ENCODE results near the gene LRSAM1. TPM values are rescaled to one million over a fixed set of nuclear protein-coding genes. Genes with fewer than 3 reads are reported as not detected.

LRSAM1 gene
- total RNA-seq, 4 donors from 2014 or later: 13.7 to 19.6 (median 16.3) TPM

GRCh38 chr9:127520941-127521918, 69.9 kb downstream of the LRSAM1 start:
- WGBS, 2 donors: 50 to 51% methylated on average over 13 to 14 of the region's 20 CpGs
- Histone ChIP-seq H3K9me3 (no peaks in the 10 kb centered on the region), H3K4me1 (peaks cover 22 to 42% of the 10 kb centered on the region in 2 donors), H3K36me3 (peaks cover 45 to 55% of the 10 kb centered on the region in 2 donors), H3K27ac (peak overlapping the region; percentile 77 to 90 (median 80)), H3K27me3 (no peaks in the 10 kb centered on the region), H3K4me3 (replicated peaks in 1 of 3) (no peak overlapping the region)
- DNase-seq: peak in 1 of 2 donors; percentile 39
- TF ChIP-seq CTCF (IDR thresholded peaks at IDR 0.05) (no peak), POLR2A (IDR thresholded peaks at IDR 0.05) (no peak)
- intact Hi-C loops (cut with DNase I): no loop called here

GRCh38 chr9:127521919-127522304, 70.6 kb downstream of the LRSAM1 start:
- no peaks in the 10 kb centered on the region for H3K27me3 ChIP-seq
- DNase-seq: peak; percentile 85 to 86
- peaks cover 42 to 53% of the 10 kb centered on the region in 2 donors for H3K36me3 ChIP-seq
- no peaks in the 10 kb centered on the region for H3K9me3 ChIP-seq
- intact Hi-C loops (cut with DNase I): no loop called here
- WGBS, 2 donors: 34 to 47% methylated on average over 3 to 4 of the region's 5 CpGs
- TF ChIP-seq CTCF (IDR thresholded peaks at IDR 0.05): no peak
- peak in 1 of 2 donors; percentile 8 for TF ChIP-seq POLR2A (IDR thresholded peaks at IDR 0.05)
- H3K27ac ChIP-seq: peak overlapping the region; percentile 77 to 90 (median 80)
- peaks cover 22 to 42% of the 10 kb centered on the region in 2 donors for H3K4me1 ChIP-seq
- no peak overlapping the region for H3K4me3 ChIP-seq (replicated peaks in 1 of 3)

- WGBS, 2 donors: 85 to 89% methylated on average over 2 of the region's 2 CpGs
- peaks cover 37 to 53% of the 10 kb centered on the region in 2 donors for H3K36me3 ChIP-seq
- intact Hi-C loops (cut with DNase I): no loop called here
Observed at GRCh38 chr9:127522727-127523126, 71.4 kb downstream of the LRSAM1 start.

GRCh38 chr9:127523312-127523851, 72.1 kb downstream of the LRSAM1 start:
- TF ChIP-seq POLR2A (IDR thresholded peaks at IDR 0.05) (no peak), CTCF (IDR thresholded peaks at IDR 0.05) (peak in 4 of 6 experiments; percentile 34 to 49 (median 41))
- no peak overlapping the region for H3K27ac ChIP-seq
- H3K27me3 ChIP-seq: no peaks in the 10 kb centered on the region
- H3K36me3 ChIP-seq: peaks cover 35 to 48% of the 10 kb centered on the region in 2 donors
- peaks cover 25 to 46% of the 10 kb centered on the region in 2 donors for H3K4me1 ChIP-seq
- no peak for DNase-seq
- intact Hi-C loops (cut with DNase I): no loop called here
- H3K4me3 ChIP-seq (replicated peaks in 1 of 3): no peak overlapping the region
- H3K9me3 ChIP-seq: no peaks in the 10 kb centered on the region
- 93 to 94% methylated on average over 9 of the region's 9 CpGs for WGBS, 2 donors

More at GRCh38 chr9:127522727-127523126, 71.4 kb downstream of the LRSAM1 start:
- no peaks in the 10 kb centered on the region for H3K9me3 ChIP-seq
- no peaks in the 10 kb centered on the region for H3K27me3 ChIP-seq
- no peak overlapping the region for H3K4me3 ChIP-seq (replicated peaks in 1 of 3)
- TF ChIP-seq CTCF (IDR thresholded peaks at IDR 0.05) (no peak), POLR2A (IDR thresholded peaks at IDR 0.05) (no peak)
- H3K4me1 ChIP-seq: peaks cover 22 to 46% of the 10 kb centered on the region in 2 donors
- DNase-seq: peak in 1 of 2 donors; percentile 29
- peak overlapping the region in 2 of 3 donors; percentile 80 to 90 for H3K27ac ChIP-seq

Measured in thyroid gland (tissue), 4 donors.